Duodenal mucosa (tissue), 2 donors: ENCODE measurements around the gene CYP26A1.

ENCODE experiments used
- H3K27ac ChIP-seq: one replicate; pipeline ENCODE4 v1.7.0; 2013; ENCODE audit warnings: low read depth, low read length
- H3K27me3 ChIP-seq, 2 donors: one replicate each; pipeline ENCODE4 v1.7.0; 2013; ENCODE audit warnings: low read length in 2 of 2, control low read depth in 1 of 2; ENCODE audit not compliant: insufficient read depth in 2 of 2, control insufficient read depth in 1 of 2
- H3K36me3 ChIP-seq, 2 donors: one replicate each; pipeline ENCODE4 v1.7.0; 2013; ENCODE audit warnings: low read length in 2 of 2, control low read depth in 1 of 2; ENCODE audit not compliant: insufficient read depth in 2 of 2, control insufficient read depth in 1 of 2
- H3K4me1 ChIP-seq, 2 donors: one replicate each; pipeline ENCODE4 v1.7.0; 2013; ENCODE audit warnings: low read length in 2 of 2, control low read depth in 1 of 2; ENCODE audit not compliant: insufficient read depth in 2 of 2, control insufficient read depth in 1 of 2
- H3K4me3 ChIP-seq, 2 donors: one replicate each; pipeline ENCODE4 v1.7.0; 2013; ENCODE audit warnings: low read length in 2 of 2, low read depth in 1 of 2
- H3K9ac ChIP-seq, 2 donors: one replicate each; pipeline ENCODE4 v1.7.0; 2013; ENCODE audit warnings: low read length in 2 of 2, low read depth in 1 of 2
- H3K9me3 ChIP-seq, 2 donors: one replicate each; pipeline ENCODE4 v1.7.0; 2013; ENCODE audit warnings: low read length in 2 of 2, control low read depth in 1 of 2; ENCODE audit not compliant: control insufficient read depth in 1 of 2

CYP26A1 gene

DNA sequence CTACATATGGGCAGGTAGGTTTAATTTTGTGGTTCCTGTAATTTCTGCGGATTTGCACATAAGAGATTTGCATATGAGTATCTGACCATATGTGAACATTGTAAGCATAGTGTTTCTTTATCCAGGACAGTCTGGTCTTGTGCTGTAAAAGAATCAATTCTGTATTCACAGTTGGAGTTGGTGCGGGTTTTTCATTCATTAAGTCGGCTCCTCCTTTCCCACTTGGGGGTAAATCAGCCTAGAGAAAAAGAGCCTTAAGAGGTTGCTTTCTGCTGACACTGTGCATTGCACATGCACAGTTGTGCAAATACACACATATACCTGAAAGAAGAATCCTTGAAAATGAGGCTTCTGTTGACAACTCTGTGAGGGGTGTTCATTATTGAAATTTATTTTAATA lies 19.2 kb upstream of the CYP26A1 start:
- H3K4me1 ChIP-seq = no peaks in the 10 kb centered on the region
- no peak overlapping the region for H3K27ac ChIP-seq
- peaks cover 0 to 2% of the 10 kb centered on the region in 2 donors for H3K27me3 ChIP-seq
- H3K36me3 ChIP-seq = peaks cover 0 to 3% of the 10 kb centered on the region in 2 donors
- no peak overlapping the region for H3K4me3 ChIP-seq
- no peaks in the 10 kb centered on the region for H3K9me3 ChIP-seq
- no peak overlapping the region for H3K9ac ChIP-seq

GRCh38 chr10:93058139-93058538 lies 15.6 kb upstream of the CYP26A1 start:
- Histone ChIP-seq H3K27me3 (peaks cover 18 to 38% of the 10 kb centered on the region in 2 donors), H3K9ac (no peak overlapping the region), H3K4me1 (peaks cover 6 to 11% of the 10 kb centered on the region in 2 donors), H3K36me3 (peaks cover 0 to 3% of the 10 kb centered on the region in 2 donors), H3K27ac (no peak overlapping the region), H3K9me3 (no peaks in the 10 kb centered on the region), H3K4me3 (no peak overlapping the region)

DNA sequence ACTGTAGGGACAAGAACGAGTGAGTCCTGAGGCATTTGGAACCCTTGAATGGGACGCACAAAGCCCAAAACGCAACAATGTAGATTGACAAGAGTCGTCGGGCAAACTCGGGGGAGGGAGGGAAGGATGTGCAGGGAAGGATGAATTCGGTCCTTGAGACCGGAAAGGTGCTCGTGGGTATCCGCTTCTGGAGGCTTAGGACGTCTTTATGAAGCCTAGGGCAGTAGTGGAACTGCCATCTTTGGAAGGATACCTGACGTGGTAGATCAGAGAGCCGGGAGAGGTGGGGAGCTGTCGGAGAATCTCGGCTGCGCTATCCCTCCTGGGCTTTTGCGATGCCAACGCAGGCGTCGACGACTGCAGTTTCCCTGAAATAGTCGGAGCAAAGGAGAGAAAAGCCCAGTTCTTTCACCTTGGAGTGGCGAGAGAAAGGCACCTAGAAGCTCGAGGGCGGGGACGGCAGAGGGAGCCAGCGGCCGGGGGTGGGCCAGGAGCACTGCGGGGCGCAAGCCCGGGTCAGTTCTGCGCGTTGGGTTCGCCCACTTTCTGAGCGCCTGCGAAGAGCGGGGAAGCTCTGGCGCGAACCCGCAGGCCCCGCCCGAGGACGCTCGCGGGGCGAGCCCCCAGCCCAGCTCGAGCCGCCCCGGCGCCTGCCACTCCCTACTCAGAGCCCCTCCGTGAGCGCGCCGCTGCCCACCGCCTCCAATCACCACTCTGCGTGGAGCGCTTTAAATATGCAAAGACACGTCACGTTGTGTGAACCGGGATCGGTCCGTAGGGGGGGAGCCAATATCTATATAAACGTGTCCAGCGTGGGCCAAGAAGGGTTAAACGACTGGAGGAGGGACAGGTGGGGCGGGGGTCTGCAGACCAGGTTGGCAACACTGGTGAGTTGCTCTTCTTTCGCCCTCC lies 13.5 kb upstream of the CYP26A1 start, which contains the start of gene CYP26C1:
CYP26C1 (plus strand) TSS at position 824 of the 912 bp plus-strand sequence. CDS start 466 bp downstream, outside the sequence.
- no peak within 1 kb of the TSS for H3K9ac ChIP-seq
- H3K4me3 ChIP-seq = peak within 1 kb of the TSS in 1 of 2 donors; percentile 60
- peaks cover 6 to 11% of the 10 kb centered on the region in 2 donors for H3K4me1 ChIP-seq
- H3K27ac ChIP-seq = no peak within 1 kb of the TSS
- H3K9me3 ChIP-seq = no peaks in the 10 kb centered on the region
- H3K27me3 ChIP-seq = peaks cover 37 to 57% of the 10 kb centered on the region in 2 donors
- H3K36me3 ChIP-seq = peaks cover 0 to 3% of the 10 kb centered on the region in 2 donors

- Histone ChIP-seq H3K9ac (no peak overlapping the region), H3K27ac (no peak overlapping the region), H3K4me1 (peaks cover 6 to 11% of the 10 kb centered on the region in 2 donors), H3K4me3 (no peak overlapping the region), H3K9me3 (no peaks in the 10 kb centered on the region), H3K27me3 (peaks cover 44 to 64% of the 10 kb centered on the region in 2 donors), H3K36me3 (peaks cover 0 to 3% of the 10 kb centered on the region in 2 donors)
Measured at GRCh38 chr10:93060887-93061593, 12.7 kb upstream of the CYP26A1 start.

- peak overlapping the region; percentile 52 to 60 for H3K4me3 ChIP-seq
- H3K27me3 ChIP-seq = peaks cover 52 to 70% of the 10 kb centered on the region in 2 donors
- peaks cover 0 to 3% of the 10 kb centered on the region in 2 donors for H3K36me3 ChIP-seq
- H3K9me3 ChIP-seq = no peaks in the 10 kb centered on the region
- no peak overlapping the region for H3K27ac ChIP-seq
- no peak overlapping the region for H3K9ac ChIP-seq
- peaks cover 6 to 11% of the 10 kb centered on the region in 2 donors for H3K4me1 ChIP-seq
Measured at GRCh38 chr10:93061594-93062513, 11.8 kb upstream of the CYP26A1 start.

DNA sequence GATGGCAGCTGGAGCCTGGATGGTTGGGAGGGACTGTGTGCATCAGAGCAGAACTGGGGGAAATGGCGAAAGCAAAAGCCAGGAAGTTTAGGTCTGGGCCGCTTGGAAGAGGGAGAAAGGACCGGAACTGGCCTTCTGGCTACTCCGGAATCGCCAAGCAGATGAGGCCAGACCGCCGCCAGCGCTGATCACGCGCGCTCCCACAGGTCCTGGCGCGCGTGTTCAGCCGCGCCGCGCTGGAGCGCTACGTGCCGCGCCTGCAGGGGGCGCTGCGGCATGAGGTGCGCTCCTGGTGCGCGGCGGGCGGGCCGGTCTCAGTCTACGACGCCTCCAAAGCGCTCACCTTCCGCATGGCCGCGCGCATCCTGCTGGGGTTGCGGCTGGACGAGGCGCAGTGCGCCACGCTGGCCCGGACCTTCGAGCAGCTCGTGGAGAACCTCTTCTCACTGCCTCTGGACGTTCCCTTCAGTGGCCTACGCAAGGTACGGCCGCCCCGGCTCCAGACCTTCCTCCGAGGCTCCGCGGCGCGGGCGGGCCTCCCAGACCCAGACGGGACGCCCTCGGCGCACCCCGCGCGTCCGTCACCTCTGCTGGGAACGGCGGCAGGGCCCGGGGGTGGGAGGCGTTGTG lies 11.1 kb upstream of the CYP26A1 start:
- Histone ChIP-seq H3K27me3 (peaks cover 60 to 78% of the 10 kb centered on the region in 2 donors), H3K9me3 (no peaks in the 10 kb centered on the region), H3K27ac (no peak overlapping the region), H3K9ac (no peak overlapping the region), H3K4me3 (peak overlapping the region; percentile 52 to 60), H3K36me3 (peaks cover 0 to 3% of the 10 kb centered on the region in 2 donors), H3K4me1 (peaks cover 6 to 11% of the 10 kb centered on the region in 2 donors)

- Histone ChIP-seq H3K9ac (no peak overlapping the region), H3K27ac (no peak overlapping the region), H3K27me3 (peaks cover 67 to 85% of the 10 kb centered on the region in 2 donors), H3K4me1 (peaks cover 6 to 12% of the 10 kb centered on the region in 2 donors), H3K4me3 (peak overlapping the region in 1 of 2 donors; percentile 60), H3K36me3 (no peaks in the 10 kb centered on the region), H3K9me3 (no peaks in the 10 kb centered on the region)
Measured at GRCh38 chr10:93063144-93063976, 10.3 kb upstream of the CYP26A1 start.

DNA sequence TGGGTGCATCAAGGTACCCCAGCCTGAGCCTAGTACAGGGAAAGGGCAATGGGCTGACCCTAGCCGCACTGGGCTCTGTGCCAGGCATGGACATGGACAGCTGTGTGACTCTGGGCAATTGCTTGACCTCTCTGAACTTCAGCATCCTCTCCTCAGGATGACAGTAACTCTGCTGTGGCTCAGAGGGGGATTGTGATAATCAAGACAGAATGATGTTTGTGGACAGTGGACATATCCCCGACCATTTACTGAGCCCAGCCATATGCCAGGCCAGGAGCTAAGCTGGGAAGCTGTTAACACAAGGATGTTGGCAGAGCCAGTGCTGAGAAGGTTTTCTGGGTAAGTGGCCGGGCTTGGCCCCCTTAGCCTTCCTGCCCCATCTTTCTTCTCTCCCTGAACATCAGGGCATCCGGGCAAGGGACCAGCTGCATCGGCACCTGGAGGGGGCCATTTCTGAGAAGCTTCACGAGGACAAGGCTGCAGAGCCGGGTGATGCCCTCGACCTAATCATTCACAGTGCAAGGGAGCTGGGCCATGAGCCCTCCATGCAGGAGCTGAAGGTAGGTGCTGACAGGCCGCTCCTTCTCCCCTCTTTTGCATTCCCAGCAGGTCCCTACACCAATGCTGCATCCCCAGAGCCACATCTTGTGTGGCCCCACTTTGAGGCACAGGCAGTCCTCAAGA lies 9.6 kb upstream of the CYP26A1 start:
- Histone ChIP-seq H3K27ac (no peak overlapping the region), H3K9ac (no peak overlapping the region), H3K27me3 (peaks cover 74 to 93% of the 10 kb centered on the region in 2 donors), H3K36me3 (no peaks in the 10 kb centered on the region), H3K9me3 (no peaks in the 10 kb centered on the region), H3K4me1 (peaks cover 10 to 16% of the 10 kb centered on the region in 2 donors), H3K4me3 (no peak overlapping the region)
